ENCODE measurements around the gene GNE.

DNA sequence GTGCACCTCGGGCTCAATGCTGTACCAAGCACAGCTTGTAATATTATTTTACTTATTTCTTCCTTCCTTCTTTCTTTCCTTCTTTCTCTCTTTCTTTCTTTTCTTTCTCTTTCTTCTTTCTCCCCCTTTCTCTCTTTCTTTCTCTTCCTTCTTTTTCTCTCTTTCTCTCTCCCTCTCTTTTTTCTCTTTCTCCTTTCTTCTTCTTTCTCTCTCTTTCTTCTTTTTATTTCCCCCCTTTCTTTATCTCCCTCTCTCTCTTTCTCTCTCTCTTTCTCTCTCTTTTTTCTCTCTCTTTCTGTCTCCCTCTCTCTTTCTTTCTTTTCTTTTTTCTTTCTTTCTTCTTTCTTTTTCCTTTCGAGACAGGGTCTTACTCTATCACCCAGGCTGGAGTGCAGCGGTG, 32.7 kb upstream of the GNE start:
- TF ChIP-seq, protein P1, sequence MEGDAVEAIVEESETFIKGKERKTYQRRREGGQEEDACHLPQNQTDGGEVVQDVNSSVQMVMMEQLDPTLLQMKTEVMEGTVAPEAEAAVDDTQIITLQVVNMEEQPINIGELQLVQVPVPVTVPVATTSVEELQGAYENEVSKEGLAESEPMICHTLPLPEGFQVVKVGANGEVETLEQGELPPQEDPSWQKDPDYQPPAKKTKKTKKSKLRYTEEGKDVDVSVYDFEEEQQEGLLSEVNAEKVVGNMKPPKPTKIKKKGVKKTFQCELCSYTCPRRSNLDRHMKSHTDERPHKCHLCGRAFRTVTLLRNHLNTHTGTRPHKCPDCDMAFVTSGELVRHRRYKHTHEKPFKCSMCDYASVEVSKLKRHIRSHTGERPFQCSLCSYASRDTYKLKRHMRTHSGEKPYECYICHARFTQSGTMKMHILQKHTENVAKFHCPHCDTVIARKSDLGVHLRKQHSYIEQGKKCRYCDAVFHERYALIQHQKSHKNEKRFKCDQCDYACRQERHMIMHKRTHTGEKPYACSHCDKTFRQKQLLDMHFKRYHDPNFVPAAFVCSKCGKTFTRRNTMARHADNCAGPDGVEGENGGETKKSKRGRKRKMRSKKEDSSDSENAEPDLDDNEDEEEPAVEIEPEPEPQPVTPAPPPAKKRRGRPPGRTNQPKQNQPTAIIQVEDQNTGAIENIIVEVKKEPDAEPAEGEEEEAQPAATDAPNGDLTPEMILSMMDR (IDR thresholded peaks at IDR 0.05) = no peak
- TF ChIP-seq ZFX (IDR thresholded peaks at IDR 0.05; ENCODE audit: borderline replicate concordance) = no peak

Measured in 22Rv1 (cell line).